Measurements from ENCODE around the gene SCAMP1.

SCAMP1 gene

GRCh38 chr5:78328585-78329173, 31.7 kb upstream of the SCAMP1 start:
- DNase-seq (ENCODE audit: extremely low read depth, low read depth): no peak
- no peak for TF ChIP-seq CTCF (IDR thresholded peaks at IDR 0.05; ENCODE audit: low read depth, low read length)

GRCh38 chr5:78331523-78332080, 28.8 kb upstream of the SCAMP1 start:
- TF ChIP-seq CTCF (IDR thresholded peaks at IDR 0.05; ENCODE audit: low read depth, low read length): no peak

GRCh38 chr5:78334811-78335210, 25.6 kb upstream of the SCAMP1 start:
- no peak for TF ChIP-seq CTCF (IDR thresholded peaks at IDR 0.05; ENCODE audit: low read depth, low read length)
- DNase-seq (ENCODE audit: extremely low read depth, low read depth): no peak

More at GRCh38 chr5:78331523-78332080, 28.8 kb upstream of the SCAMP1 start:
- DNase-seq (ENCODE audit: extremely low read depth, low read depth): no peak

- no peak for TF ChIP-seq CTCF (IDR thresholded peaks at IDR 0.05; ENCODE audit: low read depth, low read length)
- no peak for DNase-seq (ENCODE audit: extremely low read depth, low read depth)
Observed at GRCh38 chr5:78335976-78336375, 24.4 kb upstream of the SCAMP1 start.

- TF ChIP-seq CTCF (IDR thresholded peaks at IDR 0.05; ENCODE audit: low read depth, low read length): no peak
- no peak for DNase-seq (ENCODE audit: extremely low read depth, low read depth)
Observed at GRCh38 chr5:78336698-78337097, 23.7 kb upstream of the SCAMP1 start.

- TF ChIP-seq CTCF (IDR thresholded peaks at IDR 0.05; ENCODE audit: low read depth, low read length): no peak
Observed at GRCh38 chr5:78339617-78340436, 20.6 kb upstream of the SCAMP1 start.

GRCh38 chr5:78341440-78341839, 19.0 kb upstream of the SCAMP1 start:
- no peak for TF ChIP-seq CTCF (IDR thresholded peaks at IDR 0.05; ENCODE audit: low read depth, low read length)
- DNase-seq (ENCODE audit: extremely low read depth, low read depth): no peak

More at GRCh38 chr5:78339617-78340436, 20.6 kb upstream of the SCAMP1 start:
- no peak for DNase-seq (ENCODE audit: extremely low read depth, low read depth)

All from AG09319 (cell line).